HG03139 (cell line): ENCODE data around the gene DCT.

Experiments
- ATAC-seq: cut with Tn5 transposase; IDR thresholded peaks from one replicate; pipeline ENCODE4 v1.9.1; 2021; ENCODE audit not compliant: unreplicated experiment

The DCT gene

DNA sequence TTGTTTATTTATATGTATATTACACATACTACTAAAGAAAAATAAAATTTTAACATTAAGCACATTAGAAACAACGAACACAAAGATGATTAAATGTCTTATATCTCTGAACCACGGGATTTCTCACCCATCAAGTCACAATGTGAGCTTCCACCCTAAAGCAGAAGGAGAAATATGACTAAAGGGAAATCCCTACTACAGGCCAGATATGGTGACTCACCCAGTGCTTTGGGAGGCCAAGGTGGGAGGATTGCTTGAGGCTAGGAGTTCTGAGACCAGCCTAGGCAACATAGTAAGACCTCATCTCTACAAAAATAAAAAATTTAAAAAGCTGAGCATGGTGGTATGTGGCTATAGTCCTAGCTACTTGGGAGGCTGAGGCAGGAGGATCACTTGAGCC, 24.6 kb downstream of the DCT start:
- ATAC-seq: no peak

- no peak for ATAC-seq
Observed at GRCh38 chr13:94454334-94454733, 25.1 kb downstream of the DCT start.

DNA sequence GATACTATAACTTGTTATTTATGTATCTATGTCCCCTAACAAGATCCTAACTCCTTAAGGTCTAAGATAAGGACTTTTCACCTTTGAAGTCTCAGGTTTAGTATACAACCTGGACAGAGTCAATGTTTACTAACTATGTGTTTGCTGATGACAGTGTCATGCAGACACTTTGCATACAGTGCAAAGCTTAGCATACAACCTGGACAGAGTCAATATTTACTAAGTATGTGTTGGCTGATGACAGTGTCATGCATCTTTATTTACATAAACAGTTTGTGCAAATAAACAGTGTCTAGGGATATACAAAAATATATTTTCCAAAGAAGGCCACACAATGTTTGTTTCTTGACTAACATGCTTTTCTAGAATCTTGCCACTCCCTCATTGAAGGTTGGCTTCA, 34.7 kb downstream of the DCT start:
- ATAC-seq: no peak

- peak; percentile 59 for ATAC-seq
Observed at GRCh38 chr13:94435604-94436226, 43.8 kb downstream of the DCT start.

GRCh38 chr13:94433055-94433961, 46.2 kb downstream of the DCT start:
- ATAC-seq: peak; percentile 52

DNA sequence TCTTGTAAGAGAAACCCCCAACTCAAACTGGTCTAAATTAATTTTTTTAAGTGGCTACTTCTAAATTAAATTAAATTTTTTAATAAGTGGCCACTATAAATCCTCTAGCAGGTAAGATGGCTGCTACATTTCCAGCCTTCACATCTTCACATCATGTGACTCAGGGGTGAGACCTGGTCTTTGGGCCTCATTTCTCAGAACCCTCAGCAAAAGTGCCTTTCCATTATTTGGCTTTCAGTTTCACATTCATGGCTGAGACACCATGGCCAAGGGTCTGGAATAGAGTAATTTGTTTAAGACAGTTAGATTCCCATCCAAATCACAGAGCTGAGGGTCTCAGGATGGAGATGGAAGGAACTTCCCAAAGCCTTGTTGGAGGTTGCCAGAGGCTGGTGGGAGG, 47.5 kb downstream of the DCT start:
- no peak for ATAC-seq

GRCh38 chr13:94431574-94431973, 47.9 kb downstream of the DCT start:
- no peak for ATAC-seq

- no peak for ATAC-seq
Observed at GRCh38 chr13:94427313-94427953, 52.0 kb downstream of the DCT start.

DNA sequence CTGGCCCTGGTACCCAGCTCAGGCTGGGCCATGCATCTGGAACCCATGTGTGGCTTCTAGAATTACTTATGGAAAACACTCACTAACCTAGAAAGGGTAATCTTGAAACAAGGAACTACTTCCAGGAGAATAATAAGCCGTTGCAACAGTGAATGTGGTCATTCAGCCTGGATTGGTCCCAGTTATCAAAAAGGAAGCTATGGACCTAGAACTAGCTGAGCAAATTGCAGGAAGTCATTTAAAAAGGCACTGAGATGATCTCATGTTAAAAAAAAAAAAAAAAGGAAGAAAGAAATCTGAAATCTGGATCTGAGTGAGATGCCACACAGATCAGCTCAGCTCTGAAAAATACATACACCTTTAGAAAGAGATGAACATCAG, 59.6 kb downstream of the DCT start:
- no peak for ATAC-seq

- no peak for ATAC-seq
Observed at GRCh38 chr13:94419304-94419924, 60.1 kb downstream of the DCT start.

DNA sequence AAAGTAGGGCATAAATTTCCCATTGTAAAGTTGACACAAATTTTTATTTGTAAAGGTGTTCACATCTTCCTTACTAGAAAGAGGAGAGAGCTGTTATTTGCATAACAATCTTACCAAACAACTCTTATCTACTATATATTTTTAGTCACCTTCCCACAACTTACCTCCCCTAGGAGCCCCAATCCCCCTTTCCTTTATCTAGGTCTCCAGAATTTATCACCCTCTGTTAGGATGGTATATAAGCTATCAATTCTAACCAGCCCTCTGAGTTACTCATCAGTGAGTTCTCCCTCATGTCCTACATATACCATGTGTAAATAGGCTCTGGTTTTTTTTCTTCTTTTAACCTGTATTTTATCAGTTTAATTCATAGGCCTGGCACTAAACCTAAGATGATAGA, 62.2 kb downstream of the DCT start:
- no peak for ATAC-seq

DNA sequence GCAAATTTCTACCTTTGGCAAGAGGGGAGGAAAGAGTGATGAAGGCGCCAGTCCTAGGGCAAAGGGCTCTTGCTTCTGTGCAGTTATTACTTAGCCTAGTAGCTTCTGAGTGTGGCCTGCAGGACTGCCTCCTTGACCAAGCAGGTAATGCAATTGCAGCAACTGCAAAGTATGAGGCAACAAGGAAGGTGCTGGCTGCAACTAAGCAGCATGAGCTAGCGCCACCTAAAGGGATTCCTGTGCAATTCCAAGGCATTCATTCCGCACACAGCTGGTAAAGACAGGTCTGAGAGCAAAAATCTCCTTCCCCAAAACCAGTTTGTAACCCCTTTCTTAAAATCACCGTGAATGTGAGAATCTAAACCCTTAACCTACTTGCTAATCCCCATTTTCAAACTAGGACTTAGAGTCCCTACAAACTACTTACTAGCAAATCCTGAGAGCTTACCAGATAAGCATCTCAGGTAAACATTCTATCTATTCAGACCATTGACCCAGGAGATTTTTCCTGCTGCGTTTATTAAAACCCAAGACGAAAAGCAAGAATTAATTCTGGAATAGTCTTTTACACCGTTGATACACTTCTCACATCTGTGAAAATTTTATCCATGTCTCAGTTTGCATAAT, 62.9 kb downstream of the DCT start:
- no peak for ATAC-seq

DNA sequence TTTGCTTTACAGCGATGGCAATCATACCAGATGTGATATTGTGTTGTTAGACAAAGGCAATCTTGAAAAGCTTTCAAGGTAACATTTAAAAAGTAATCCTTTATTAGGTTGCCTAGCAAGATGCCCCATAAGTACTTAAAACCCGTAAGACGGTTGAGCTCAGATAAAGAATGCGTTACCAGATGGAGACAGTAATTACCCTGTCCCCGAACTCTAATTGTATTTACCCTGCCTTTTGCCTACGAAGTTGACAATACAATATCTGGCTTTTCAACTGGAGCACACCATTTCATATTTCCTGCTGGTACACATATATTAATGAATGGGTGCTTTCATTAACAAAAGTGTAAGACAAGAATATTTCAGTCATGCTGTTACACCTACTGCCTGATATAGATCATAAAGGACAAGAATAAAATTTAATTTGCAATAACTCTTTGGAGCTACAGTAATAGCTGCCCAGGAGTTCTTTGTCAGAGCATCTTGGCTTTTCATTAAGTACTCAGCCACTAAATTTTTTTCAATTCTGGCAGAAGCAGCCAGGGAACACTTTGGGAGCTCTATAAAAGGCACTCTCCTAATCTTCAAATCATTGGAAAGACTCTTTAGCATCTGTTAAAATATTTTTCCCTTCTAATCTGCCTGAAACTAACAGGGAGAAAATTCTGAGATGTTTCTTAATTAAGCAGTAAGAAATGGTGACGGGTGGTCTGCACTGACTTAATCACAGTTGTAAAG, 63.8 kb downstream of the DCT start:
- ATAC-seq: no peak

GRCh38 chr13:94414708-94415107, 64.8 kb downstream of the DCT start:
- ATAC-seq: no peak

DNA sequence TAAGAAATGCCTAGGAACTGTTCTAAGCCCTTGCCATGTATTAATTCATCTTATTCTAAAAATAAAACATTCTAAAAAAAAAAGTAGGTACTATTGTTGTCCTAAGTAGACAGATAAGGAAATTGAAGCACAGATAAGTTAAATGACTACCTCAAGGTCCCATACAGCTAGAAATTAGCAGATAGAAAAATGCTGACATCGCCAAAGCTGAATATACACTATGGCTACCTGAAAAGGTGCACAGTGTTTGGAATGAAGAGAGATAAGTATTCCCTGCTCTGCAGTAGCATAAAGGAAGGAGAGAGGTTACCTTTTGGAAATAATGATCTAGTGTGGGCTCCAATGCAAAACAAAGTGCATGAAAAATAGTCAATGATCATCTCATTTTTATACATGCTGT, 65.3 kb downstream of the DCT start:
- ATAC-seq: no peak

- ATAC-seq: no peak
Observed at GRCh38 chr13:94413598-94413944, 65.9 kb downstream of the DCT start.

- ATAC-seq: no peak
Observed at GRCh38 chr13:94412870-94413597, 66.4 kb downstream of the DCT start.

DNA sequence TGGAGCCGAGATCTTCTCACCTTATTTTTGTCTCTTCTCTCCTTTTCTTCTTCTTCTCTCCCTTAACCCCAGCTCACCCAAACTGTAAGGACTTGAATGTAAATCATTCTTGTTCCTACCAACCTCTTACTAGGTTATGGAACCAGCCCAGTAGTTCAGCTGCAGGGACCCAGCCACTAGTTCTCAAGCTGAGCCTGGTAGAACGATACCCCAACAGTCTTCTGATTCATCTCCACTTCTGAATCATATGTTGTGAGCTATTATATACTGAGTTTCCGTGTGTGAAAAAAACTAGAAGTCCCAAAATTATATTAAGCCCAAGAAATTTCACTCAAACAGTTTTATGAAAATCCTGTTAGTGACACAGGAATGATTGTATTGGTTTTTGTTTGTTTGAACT, 67.7 kb downstream of the DCT start:
- no peak for ATAC-seq

GRCh38 chr13:94408314-94409036, 71.0 kb downstream of the DCT start:
- ATAC-seq: no peak
